A172 (cell line): Measurements from ENCODE around the gene CRYL1. TPM values are rescaled to one million over a fixed set of nuclear protein-coding genes. Genes with fewer than 3 reads are reported as not detected.
A peak's percentile ranks its signal among the peaks of the same experiment; 100 is the strongest.
"Not testable (repeated sequence)": the region's sequence is repeated elsewhere in the genome, so short reads cannot be mapped to it uniquely, and the experiment has no call there.

Experiments
- DNase-seq: peaks from one replicate; pipeline ENCODE4 v3.0.0-alpha.2; 2015; ENCODE audit warnings: low spot score
- total RNA-seq: library from RNA; depleted of rRNA; stranded (reverse); fragments of >200 nt; shearing (Covaris generic); gene quantifications from 2 replicates; pipeline ENCODE4 v1.2.3, GENCODE V29; 2014

CRYL1 gene
- total RNA-seq, 1 experiment from 2014 or later: 10.5 TPM

DNA sequence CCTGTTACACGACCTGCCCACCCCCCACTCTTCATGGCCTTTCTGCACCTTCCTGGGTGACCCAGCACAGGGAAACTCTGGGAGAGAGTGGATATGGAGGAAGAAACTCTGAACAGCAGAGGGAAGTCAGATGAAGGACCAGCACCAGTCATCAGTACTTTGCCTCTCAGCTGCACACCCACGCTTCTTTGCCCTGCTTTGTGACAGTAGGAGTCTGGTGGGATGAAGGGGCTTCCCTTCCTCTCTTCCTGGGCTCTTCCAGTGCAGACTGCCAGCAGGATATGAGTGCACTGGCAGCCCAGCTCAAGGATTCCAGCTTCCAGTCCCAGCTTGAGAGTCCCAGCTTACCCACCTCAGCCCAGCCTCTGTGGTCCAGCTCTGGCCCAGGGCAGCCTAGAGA lies 68.9 kb downstream of the CRYL1 start:
- DNase-seq: no peak

GRCh38 chr13:20451397-20451796 lies 74.3 kb downstream of the CRYL1 start:
- no peak for DNase-seq

GRCh38 chr13:20448470-20448869 lies 77.2 kb downstream of the CRYL1 start:
- DNase-seq: no peak

GRCh38 chr13:20446900-20447299 lies 78.8 kb downstream of the CRYL1 start:
- no peak for DNase-seq

- no peak for DNase-seq
These were observed 79.3 kb downstream of the CRYL1 start for GRCh38 chr13:20446405-20446804.

DNA sequence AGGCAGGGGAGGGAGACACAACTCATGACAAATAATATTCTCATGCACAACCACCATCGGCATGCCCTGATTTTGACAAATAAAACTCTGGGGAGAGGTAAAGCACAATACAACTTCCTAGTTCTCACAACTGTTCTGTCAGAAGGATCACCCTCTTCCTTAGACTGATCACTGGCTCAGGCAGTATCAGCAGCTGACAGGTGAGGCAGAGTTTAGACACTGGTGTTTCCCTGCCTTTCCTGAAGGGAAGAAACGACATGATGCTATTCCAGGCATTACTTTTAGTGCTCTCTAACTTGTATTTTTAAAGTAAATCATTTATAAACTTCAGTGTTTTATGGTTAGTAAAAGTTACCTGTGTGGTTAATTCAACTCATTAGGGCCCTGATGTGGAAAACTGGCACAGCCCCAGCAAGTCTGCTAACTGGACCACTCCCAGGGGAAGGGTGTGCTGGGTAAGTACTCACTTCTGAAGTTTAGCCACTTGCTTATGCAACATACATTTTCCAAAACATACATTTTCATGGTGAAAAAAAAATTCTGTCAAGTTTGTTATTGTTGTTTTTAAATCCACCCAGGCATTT lies 82.8 kb downstream of the CRYL1 start:
- DNase-seq: no peak

- DNase-seq: no peak
These were observed 83.3 kb downstream of the CRYL1 start for GRCh38 chr13:20442375-20442774.

GRCh38 chr13:20441879-20442278 lies 83.8 kb downstream of the CRYL1 start:
- DNase-seq: peak; percentile 56

DNA sequence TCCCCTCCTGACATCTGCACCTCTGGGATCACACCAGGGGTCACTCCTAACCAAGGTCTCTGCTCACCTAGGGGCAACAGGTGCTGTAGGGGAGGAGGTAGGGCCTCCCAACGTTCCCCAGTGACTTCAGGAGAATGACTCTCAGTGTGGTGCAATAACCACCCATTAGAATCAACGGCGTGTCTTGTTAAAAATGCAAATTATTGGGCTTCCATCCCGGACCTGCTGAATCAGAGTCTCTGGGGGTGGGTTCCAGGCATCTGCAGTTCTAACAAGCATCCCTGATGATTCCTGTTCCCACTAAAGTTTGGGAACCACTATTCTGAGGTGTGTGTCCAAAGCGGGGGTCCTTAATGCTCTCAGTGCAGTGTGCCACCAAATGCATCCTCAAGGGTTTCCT lies 84.6 kb downstream of the CRYL1 start:
- DNase-seq: no peak

- DNase-seq: no peak
These were observed 86.4 kb downstream of the CRYL1 start for GRCh38 chr13:20439261-20439660.

DNA sequence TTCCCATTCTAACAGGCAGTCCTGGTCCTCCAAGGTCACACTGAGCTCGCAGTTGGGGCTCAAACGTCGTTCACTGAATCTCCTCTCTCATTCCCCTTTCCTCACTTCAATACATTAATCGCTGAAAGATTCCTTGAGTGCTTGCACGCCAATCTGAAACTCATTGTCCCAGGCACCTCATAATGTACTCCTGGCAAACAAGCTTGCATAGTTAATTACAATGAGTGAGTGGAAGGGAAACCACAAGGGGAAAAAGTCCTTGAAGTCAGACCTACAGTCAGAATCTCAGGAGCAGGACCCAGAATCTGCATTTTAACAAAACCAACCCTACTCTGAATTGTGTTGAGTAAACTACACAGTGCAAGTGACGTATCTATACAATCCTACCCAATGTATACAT lies 86.9 kb downstream of the CRYL1 start:
- no peak for DNase-seq

DNA sequence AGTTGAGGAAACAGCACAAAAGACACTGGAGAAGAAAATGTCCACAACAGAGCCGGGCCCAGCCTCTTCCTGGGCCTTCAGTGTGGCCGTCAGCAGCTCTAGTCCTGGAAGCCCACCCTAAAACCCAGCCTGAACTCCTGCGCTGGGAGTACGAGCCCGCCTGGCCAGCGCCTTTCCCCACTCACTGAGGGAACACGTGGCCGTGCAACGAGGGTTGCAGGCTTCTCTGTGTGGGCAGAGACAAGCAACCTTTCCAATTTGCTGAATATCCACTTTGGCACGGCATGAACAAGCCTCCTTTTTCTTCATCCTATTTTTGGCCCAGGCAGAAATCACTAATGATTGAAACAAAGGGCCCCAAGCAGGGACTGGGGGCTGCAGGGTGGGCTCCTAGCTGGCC lies 89.2 kb downstream of the CRYL1 start:
- no peak for DNase-seq

- DNase-seq: no peak
These were observed 89.9 kb downstream of the CRYL1 start for GRCh38 chr13:20435616-20436368.

DNA sequence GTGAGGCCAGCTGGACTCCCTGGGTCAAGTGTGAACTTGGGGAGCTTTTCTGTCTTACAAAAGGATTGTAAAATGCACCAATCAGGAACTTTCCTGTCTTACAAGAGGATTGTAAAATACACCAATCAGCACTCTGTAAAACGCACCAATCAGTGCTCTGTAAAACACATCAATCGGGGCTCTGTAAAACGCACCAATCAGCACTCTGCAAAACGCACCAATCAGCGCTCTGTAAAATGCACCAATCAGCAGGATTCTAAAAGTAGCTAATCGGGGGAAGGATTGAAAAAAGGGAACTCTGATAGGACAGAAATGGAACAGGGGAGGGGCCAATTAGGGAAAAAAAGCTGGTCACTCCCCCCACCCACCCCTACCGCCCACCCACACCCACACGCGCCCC lies 91.4 kb downstream of the CRYL1 start:
- not testable (repeated sequence) for DNase-seq

DNA sequence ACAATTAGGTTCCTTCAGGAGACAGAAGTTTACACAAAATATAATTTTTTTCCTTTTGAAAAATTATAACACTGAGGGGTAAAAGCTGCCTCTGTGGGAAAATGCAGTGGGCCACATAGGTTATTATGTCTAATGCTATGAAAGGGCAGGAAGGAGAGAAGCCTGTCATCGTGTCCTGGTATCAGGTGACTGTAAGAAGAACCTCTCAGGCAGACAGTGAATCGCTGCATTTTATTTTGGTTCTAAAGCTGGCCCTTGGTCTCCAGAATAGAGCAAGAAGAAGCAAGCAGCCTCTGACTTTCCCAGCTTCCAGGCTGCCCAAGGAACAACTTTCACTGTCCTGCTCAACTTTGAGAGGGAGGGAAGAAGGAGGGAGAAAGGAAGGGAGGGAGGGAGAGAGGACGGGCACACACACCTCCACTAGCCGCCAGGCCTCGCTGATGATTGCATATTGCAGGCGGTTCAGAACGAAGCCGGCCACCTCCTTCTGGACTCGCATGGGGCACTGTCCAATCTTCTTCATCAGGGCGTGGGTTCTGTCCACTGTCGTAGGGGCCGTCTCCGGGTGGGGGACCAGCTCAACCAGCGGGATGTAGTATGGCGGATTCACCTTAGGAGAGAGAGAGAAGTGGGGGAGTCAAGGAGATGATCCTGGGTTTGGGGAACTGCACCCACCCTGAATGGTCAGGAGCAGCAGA lies 93.8 kb downstream of the CRYL1 start:
- DNase-seq: no peak

DNA sequence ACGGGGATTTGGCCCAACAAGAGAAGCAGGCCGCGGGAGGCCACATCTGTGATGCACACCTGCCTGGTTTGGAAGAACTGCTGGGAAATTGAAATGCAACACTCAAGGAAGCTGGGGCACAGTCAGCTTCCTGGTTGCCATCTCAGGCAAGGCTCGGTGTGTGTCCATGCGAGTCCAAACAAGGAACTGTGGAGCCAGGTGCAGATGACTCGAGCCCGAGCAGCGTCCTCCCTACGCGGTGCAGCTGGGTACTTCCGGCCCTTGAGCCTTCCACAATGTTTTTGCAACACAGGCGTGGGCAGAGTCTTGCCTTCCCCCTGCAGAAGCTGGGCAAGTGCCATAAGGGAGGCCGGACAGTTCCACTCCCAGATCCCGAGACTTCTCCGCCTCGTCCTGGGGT lies 94.6 kb downstream of the CRYL1 start:
- peak; percentile 4 for DNase-seq

DNA sequence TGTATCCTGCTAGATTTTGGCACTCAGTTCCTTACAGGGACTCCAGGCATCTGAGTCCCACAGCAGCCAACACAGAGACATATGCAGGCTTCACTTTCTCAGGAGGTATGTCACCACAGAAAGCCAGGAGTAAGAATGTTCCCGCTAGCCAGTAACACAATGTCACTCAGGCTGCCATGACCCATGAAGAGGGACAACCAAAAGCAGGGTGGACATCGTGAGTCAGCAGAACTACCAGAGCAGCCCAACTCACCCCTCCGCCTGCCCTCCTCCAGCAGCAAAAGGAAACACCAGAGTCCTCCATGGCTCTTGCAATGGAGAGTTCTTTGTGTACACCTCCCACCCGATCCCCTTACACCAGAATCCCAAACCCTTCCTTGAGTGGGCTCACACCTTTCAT lies 95.4 kb downstream of the CRYL1 start:
- no peak for DNase-seq

- DNase-seq: no peak
These were observed 96.0 kb downstream of the CRYL1 start for GRCh38 chr13:20429682-20430081.

DNA sequence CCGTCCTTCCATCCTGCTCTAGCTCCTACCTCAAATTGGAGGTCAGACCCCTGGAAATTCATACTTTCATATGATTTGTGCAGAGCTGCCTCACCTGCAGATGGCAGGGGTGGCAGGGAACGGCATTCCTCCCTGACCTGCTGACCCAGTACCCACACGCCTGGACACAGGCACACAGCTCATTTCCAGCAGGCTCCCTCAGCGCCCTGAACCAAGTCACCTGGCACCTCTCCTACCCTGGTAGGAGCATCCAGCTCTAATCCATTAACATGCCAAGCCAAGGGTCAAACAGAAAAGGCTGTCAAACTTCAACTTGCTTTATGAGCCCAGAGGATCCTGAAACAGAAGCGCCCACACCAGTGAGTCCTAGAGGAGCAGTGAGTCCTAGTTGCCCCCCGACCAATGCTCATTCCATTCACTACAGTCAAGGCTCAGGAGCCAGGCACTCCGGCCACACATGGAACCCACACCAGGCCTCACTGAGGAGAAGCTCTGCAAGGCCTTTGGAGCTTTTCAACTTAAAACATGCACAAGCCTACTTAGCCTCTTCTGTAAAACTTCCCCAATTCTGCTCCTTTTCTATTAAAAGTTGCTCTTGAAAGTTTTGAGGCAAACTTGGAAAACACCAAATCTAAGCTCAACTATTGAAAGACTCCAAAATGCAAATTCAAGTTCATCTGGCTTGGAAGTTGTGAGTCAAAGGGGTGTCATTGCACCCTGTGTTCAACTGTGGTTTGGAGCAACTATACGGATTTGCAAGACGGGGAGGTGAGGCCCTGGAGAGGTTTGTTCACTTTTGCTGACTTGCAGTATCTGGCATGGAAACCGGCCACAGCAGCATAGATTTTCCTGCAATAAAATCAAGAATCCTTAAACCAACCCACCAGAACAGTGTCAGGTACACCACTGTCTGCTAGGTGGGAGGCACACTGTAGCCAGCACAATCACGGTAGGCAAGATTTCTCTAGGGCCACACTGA lies 96.7 kb downstream of the CRYL1 start:
- no peak for DNase-seq

- DNase-seq: no peak
These were observed 98.8 kb downstream of the CRYL1 start for GRCh38 chr13:20426766-20427448.

- no peak for DNase-seq
These were observed 99.8 kb downstream of the CRYL1 start for GRCh38 chr13:20425819-20426219.
